Mesodermal cell (in vitro differentiated cells): ENCODE results near the gene TOR1AIP1.
"Not testable (repeated sequence)": the region's sequence is repeated elsewhere in the genome, so short reads cannot be mapped to it uniquely, and the experiment has no call there.

Source experiments
- H3K27ac ChIP-seq: 2 replicates; pipeline ENCODE4 v1.7.0; 2013; ENCODE audit warnings: mild to moderate bottlenecking, low read depth, low read length, moderate library complexity; ENCODE audit not compliant: severe bottlenecking
- H3K36me3 ChIP-seq: 2 replicates; pipeline ENCODE4 v1.7.1; 2013; ENCODE audit warnings: mild to moderate bottlenecking, low read length, moderate library complexity; ENCODE audit not compliant: control insufficient read depth, insufficient read depth
- H3K4me1 ChIP-seq: one replicate; pipeline ENCODE4 v1.7.1; 2013; ENCODE audit warnings: mild to moderate bottlenecking, low read length; ENCODE audit not compliant: insufficient read depth, control insufficient read depth, poor library complexity, severe bottlenecking
- H3K4me3 ChIP-seq: 2 replicates; pipeline ENCODE4 v1.7.0; 2013; ENCODE audit warnings: low read length, control low read depth, mild to moderate bottlenecking; ENCODE audit not compliant: insufficient read depth, poor library complexity, severe bottlenecking; ENCODE audit errors: extremely low read depth
- H3K9me3 ChIP-seq: 2 replicates; pipeline ENCODE4 v1.7.1; 2013; ENCODE audit warnings: mild to moderate bottlenecking, low read length, moderate library complexity; ENCODE audit not compliant: control insufficient read depth
- WGBS, 2 experiments: methylation state at CpG; one replicate each; pipeline ENCODE4 v1.1.5; 2013; ENCODE audit warnings: missing lambda C conversion rate in 2 of 2; ENCODE audit not compliant: insufficient coverage in 2 of 2; 5-methylcytosine and 5-hydroxymethylcytosine counted together

Gene TOR1AIP1

GRCh38 chr1:179958359-179958758 lies 76.3 kb downstream of the TOR1AIP1 start:
- no peak overlapping the region for H3K4me3 ChIP-seq
- WGBS, 2 experiments: no CpG with 5 or more reads among the region's 3 CpGs

GRCh38 chr1:179962168-179962567 lies 80.1 kb downstream of the TOR1AIP1 start:
- H3K36me3 ChIP-seq: peaks cover 15% of the 10 kb centered on the region
- not testable (repeated sequence) for H3K27ac ChIP-seq, H3K9me3 ChIP-seq, H3K4me1 ChIP-seq, H3K4me3 ChIP-seq
- WGBS, 2 experiments: 93 to 94% methylated on average over 3 to 5 of the region's 8 CpGs

More at GRCh38 chr1:179958359-179958758, 76.3 kb downstream of the TOR1AIP1 start:
- H3K4me1 ChIP-seq: no peaks in the 10 kb centered on the region
- no peaks in the 10 kb centered on the region for H3K9me3 ChIP-seq
- no peak overlapping the region for H3K27ac ChIP-seq
- peaks cover 15% of the 10 kb centered on the region for H3K36me3 ChIP-seq

- peaks cover 8% of the 10 kb centered on the region for H3K9me3 ChIP-seq
These were observed 84.5 kb downstream of the TOR1AIP1 start for GRCh38 chr1:179966551-179966950.

GRCh38 chr1:179968284-179968993 lies 86.4 kb downstream of the TOR1AIP1 start:
- H3K27ac ChIP-seq: no peak overlapping the region
- WGBS, 2 experiments: 100% methylated on average over 2 to 4 of the region's 6 CpGs
- no peak overlapping the region for H3K4me3 ChIP-seq
- peaks cover 9% of the 10 kb centered on the region for H3K36me3 ChIP-seq
- H3K4me1 ChIP-seq: peaks cover 8% of the 10 kb centered on the region
- peaks cover 8% of the 10 kb centered on the region for H3K9me3 ChIP-seq

More at GRCh38 chr1:179966551-179966950, 84.5 kb downstream of the TOR1AIP1 start:
- Histone ChIP-seq H3K27ac (no peak overlapping the region), H3K4me1 (peaks cover 8% of the 10 kb centered on the region), H3K4me3 (no peak overlapping the region), H3K36me3 (peaks cover 15% of the 10 kb centered on the region)

DNA sequence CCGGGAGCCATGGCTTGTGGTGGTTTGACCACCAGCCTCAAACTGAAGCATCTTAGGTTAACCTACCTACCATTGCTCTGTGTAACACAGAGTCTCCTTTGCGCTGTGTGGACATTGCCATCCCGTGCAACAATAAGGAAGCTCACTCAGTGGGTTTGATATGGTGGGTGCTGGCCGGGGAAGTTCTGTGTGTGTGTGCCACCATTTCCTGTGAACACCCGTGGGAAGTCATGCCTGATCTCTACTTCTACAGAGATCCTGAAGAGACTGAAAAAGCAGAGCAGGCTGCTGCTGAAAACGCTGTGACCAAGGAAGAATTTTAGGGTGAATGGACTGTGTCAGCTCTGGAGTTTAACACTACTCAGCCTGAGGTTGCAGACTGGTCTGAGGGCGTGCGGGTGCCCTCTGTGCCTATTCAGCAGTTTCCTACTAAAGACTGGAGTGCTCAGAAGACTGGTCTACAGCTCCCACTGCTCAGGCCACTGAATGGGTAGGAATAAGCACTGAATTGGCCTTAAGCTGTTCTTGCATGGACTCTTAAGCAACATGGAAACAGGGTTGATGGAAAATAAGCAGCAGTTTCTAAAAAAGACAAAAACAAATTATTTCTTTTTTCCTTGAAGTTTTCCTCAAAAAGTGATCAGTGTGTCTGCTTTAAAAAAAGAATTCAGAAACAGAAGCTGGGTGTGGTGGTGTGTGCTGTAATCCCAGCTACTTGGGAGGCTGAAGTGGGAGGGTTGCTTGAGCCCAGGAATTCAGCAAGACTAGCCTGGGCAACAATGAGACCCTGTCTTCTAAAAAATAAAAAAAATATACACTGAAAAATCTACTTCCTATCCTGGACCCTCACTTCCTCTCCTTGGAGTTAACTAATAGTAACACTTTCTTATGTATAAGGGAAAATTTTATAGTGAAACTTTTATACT lies 87.2 kb downstream of the TOR1AIP1 start:
- WGBS, 2 experiments: 86 to 100% methylated on average over 4 to 8 of the region's 8 CpGs
- H3K4me3 ChIP-seq: no peak overlapping the region
- H3K27ac ChIP-seq: no peak overlapping the region
- peaks cover 8% of the 10 kb centered on the region for H3K4me1 ChIP-seq
- H3K36me3 ChIP-seq: peaks cover 9% of the 10 kb centered on the region
- H3K9me3 ChIP-seq: peaks cover 8% of the 10 kb centered on the region
